GM23338 (cell line): ENCODE measurements around the gene ADD1. TPM values are rescaled to one million over a fixed set of nuclear protein-coding genes. Genes with fewer than 3 reads are reported as not detected.

Source experiments
- ATAC-seq: fragments of 200-7000 bp; cut with Tn5 transposase; 3 replicates; pipeline ENCODE4 v1.9.1; 2020
- DNase-seq: peaks from one replicate; pipeline ENCODE4 v3.0.0-alpha.2; 2015; ENCODE audit warnings: low spot score
- H2AFZ ChIP-seq: fragments of 200-600 bp; sonication (generic); 2 replicates; pipeline ENCODE4 v1.8.0; 2016; ENCODE audit warnings: antibody characterized with exemption, mild to moderate bottlenecking, moderate library complexity
- H3F3A ChIP-seq: fragments of 200-600 bp; sonication (generic); replicated peaks from 2 replicates; pipeline ENCODE4 v1.8.0; 2017; ENCODE audit warnings: antibody characterized with exemption, mixed run types, low read depth
- H3K27ac ChIP-seq: fragments of 200-600 bp; sonication (generic); 2 replicates; pipeline ENCODE4 v1.6.1; 2016; ENCODE audit warnings: low read depth
- H3K27me3 ChIP-seq: fragments of 200-600 bp; sonication (generic); 2 replicates; pipeline ENCODE4 v1.8.0; 2016; ENCODE audit warnings: mild to moderate bottlenecking, mixed run types, moderate library complexity; ENCODE audit not compliant: insufficient read depth
- H3K36me3 ChIP-seq: fragments of 200-600 bp; sonication (generic); 2 replicates; pipeline ENCODE4 v1.8.0; 2016; ENCODE audit warnings: mild to moderate bottlenecking; ENCODE audit not compliant: insufficient read depth
- H3K4me1 ChIP-seq: fragments of 200-600 bp; sonication (generic); 2 replicates; pipeline ENCODE4 v1.8.0; 2016; ENCODE audit warnings: mild to moderate bottlenecking, moderate library complexity; ENCODE audit not compliant: insufficient read depth
- H3K4me2 ChIP-seq: fragments of 200-600 bp; sonication (generic); 2 replicates; pipeline ENCODE4 v1.7.1; 2017; ENCODE audit warnings: mixed run types
- H3K4me3 ChIP-seq: fragments of 200-600 bp; sonication (generic); 2 replicates; pipeline ENCODE4 v1.6.1; 2016; ENCODE audit warnings: mixed run types
- H3K79me2 ChIP-seq: fragments of 200-600 bp; sonication (generic); replicated peaks from 2 replicates; pipeline ENCODE4 v1.8.0; 2017; ENCODE audit warnings: mild to moderate bottlenecking; ENCODE audit not compliant: insufficient read depth
- H3K9me2 ChIP-seq: fragments of 200-600 bp; sonication (generic); 2 replicates; pipeline ENCODE4 v1.8.0; 2017; ENCODE audit not compliant: insufficient read depth
- H4K20me1 ChIP-seq: fragments of 200-600 bp; sonication (generic); replicated peaks from 2 replicates; pipeline ENCODE4 v1.8.0; 2017; ENCODE audit warnings: mild to moderate bottlenecking; ENCODE audit not compliant: insufficient read depth
- H3K27ac Mint-ChIP-seq: 2 replicates; pipeline ENCODE4 v1.8.0; 2020; ENCODE audit warnings: inconsistent platforms, mild to moderate bottlenecking, moderate library complexity, mixed read lengths
- H3K27me3 Mint-ChIP-seq: 3 replicates; pipeline ENCODE4 v1.8.0; 2022; ENCODE audit warnings: low read depth, mild to moderate bottlenecking, moderate library complexity, mixed read lengths, inconsistent platforms; ENCODE audit not compliant: insufficient read depth, poor library complexity
- H3K36me3 Mint-ChIP-seq: 3 replicates; pipeline ENCODE4 v1.8.0; 2021; ENCODE audit warnings: low read depth, mild to moderate bottlenecking, inconsistent platforms, moderate library complexity, mixed read lengths
- H3K4me1 Mint-ChIP-seq: 3 replicates; pipeline ENCODE4 v1.8.0; 2020; ENCODE audit warnings: mild to moderate bottlenecking, inconsistent platforms, mixed read lengths
- H3K4me3 Mint-ChIP-seq: 3 replicates; pipeline ENCODE4 v1.8.0; 2021; ENCODE audit warnings: moderate library complexity, mild to moderate bottlenecking, inconsistent platforms, mixed read lengths
- H3K9me3 Mint-ChIP-seq: 3 replicates; pipeline ENCODE4 v1.8.0; 2020; ENCODE audit warnings: moderate library complexity, mild to moderate bottlenecking, inconsistent platforms, mixed read lengths
- CREB1 ChIP-seq: fragments of 250-450 bp; sonication (Bioruptor Pico); IDR thresholded peaks from 2 replicates; pipeline ENCODE4 v1.5.0; 2020; ENCODE audit warnings: low read depth, mild to moderate bottlenecking, moderate library complexity
- CTCF ChIP-seq, 2 experiments: fragments of 200-600 bp in 1 of 2; sonication (generic) in 1 of 2; conservative IDR thresholded peaks; 2 replicates each; pipeline versions ENCODE4 v1.5.1 to v1.6.1; 2016 to 2017; ENCODE audit warnings: antibody characterized with exemption in 2 of 2, low read depth in 2 of 2, mild to moderate bottlenecking in 2 of 2, moderate library complexity in 1 of 2
- ETS1 ChIP-seq: IDR thresholded peaks from 2 replicates; pipeline ENCODE4 v1.6.1; 2016; ENCODE audit warnings: antibody characterized with exemption
- EZH2 ChIP-seq: fragments of 200-600 bp; sonication (generic); IDR thresholded peaks from one replicate; pipeline ENCODE4 v1.8.0; 2017; ENCODE audit warnings: antibody characterized with exemption, mild to moderate bottlenecking, low read depth; ENCODE audit not compliant: unreplicated experiment
- EZH2phosphoT487 ChIP-seq: fragments of 200-600 bp; sonication (generic); IDR thresholded peaks from one replicate; pipeline ENCODE4 v1.8.1; 2018; ENCODE audit warnings: antibody characterized with exemption; ENCODE audit not compliant: unreplicated experiment
- JUNB ChIP-seq: IDR thresholded peaks from one replicate; pipeline ENCODE4 v1.6.1; 2016; ENCODE audit warnings: antibody characterized with exemption; ENCODE audit not compliant: unreplicated experiment
- NANOG ChIP-seq: IDR thresholded peaks from 2 replicates; pipeline ENCODE4 v1.6.1; 2016; ENCODE audit warnings: antibody characterized with exemption, borderline replicate concordance
- POLR2AphosphoS5 ChIP-seq: IDR thresholded peaks from 2 replicates; pipeline ENCODE4 v1.6.1; 2016; ENCODE audit warnings: antibody characterized with exemption, low read depth
- REST ChIP-seq: IDR thresholded peaks from one replicate; pipeline ENCODE4 v1.6.1; 2018; ENCODE audit warnings: antibody characterized with exemption; ENCODE audit not compliant: unreplicated experiment
- STAT1 ChIP-seq: IDR thresholded peaks from one replicate; pipeline ENCODE4 v1.6.1; 2016; ENCODE audit warnings: antibody characterized with exemption; ENCODE audit not compliant: unreplicated experiment
- ZNF114 ChIP-seq: fragments of 250-450 bp; sonication (Bioruptor Pico); IDR thresholded peaks from 2 replicates; pipeline ENCODE4 v1.5.0; 2020; ENCODE audit warnings: mild to moderate bottlenecking, moderate library complexity
- ZNF331 ChIP-seq: fragments of 250-450 bp; sonication (Bioruptor Pico); IDR thresholded peaks from 2 replicates; pipeline ENCODE4 v1.5.0; 2020; ENCODE audit warnings: low read depth, mild to moderate bottlenecking, moderate library complexity
- ZNF462 ChIP-seq: fragments of 250-450 bp; sonication (Bioruptor Pico); IDR thresholded peaks from 2 replicates; pipeline ENCODE4 v1.5.0; 2020; ENCODE audit warnings: mild to moderate bottlenecking, moderate library complexity
- polyA plus RNA-seq: library from polyadenylated mRNA; unstranded; fragments of >200 nt; fragmentation: Nextera tagmentation; extraction: Ambion mirVana; gene quantifications from 2 replicates; pipeline ENCODE4 v1.2.1, GENCODE V29; 2016
- total RNA-seq: library from RNA; depleted of rRNA; stranded (reverse); fragments of >200 nt; shearing (Covaris generic); gene quantifications from 2 replicates; pipeline ENCODE4 v1.2.3, GENCODE V29; 2014

Gene ADD1
- total and polyA plus RNA-seq, 2 experiments from 2014 or later, result 126 to 144 TPM

GRCh38 chr4:2832309-2832980 is 11.2 kb upstream of the ADD1 start:
- Mint-ChIP-seq H3K4me1 (peaks cover 6% of the 10 kb centered on the region), H3K27ac (no peak overlapping the region), H3K27me3 (peaks cover 4% of the 10 kb centered on the region), H3K36me3 (peaks cover 27% of the 10 kb centered on the region; the same call in 2 of the 3 replicates), H3K4me3 (no peak overlapping the region), H3K9me3 (no peaks in the 10 kb centered on the region)
- Histone ChIP-seq H3K27ac (no peak overlapping the region), H3K4me3 (no peak overlapping the region), H4K20me1 (no peaks in the 10 kb centered on the region), H3K4me1 (peaks cover 9% of the 10 kb centered on the region), H3F3A (no peaks in the 10 kb centered on the region), H3K79me2 (no peaks in the 10 kb centered on the region), H3K4me2 (no peak overlapping the region), H3K9me2 (no peaks in the 10 kb centered on the region), H3K36me3 (no peaks in the 10 kb centered on the region), H3K27me3 (no peaks in the 10 kb centered on the region), H2AFZ (no peak overlapping the region)
- DNase-seq, result no peak
- no peak for ATAC-seq
- TF ChIP-seq REST, result no peak
- TF ChIP-seq ETS1, result no peak
- no peak for TF ChIP-seq ZNF462 (CRISPR knock-in tag)
- no peak for TF ChIP-seq NANOG
- no peak for TF ChIP-seq STAT1
- no peak for TF ChIP-seq JUNB
- no peak for TF ChIP-seq EZH2phosphoT487
- no peak for TF ChIP-seq EZH2
- TF ChIP-seq ZNF114 (CRISPR knock-in tag), result no peak
- TF ChIP-seq CTCF (conservative IDR thresholded peaks at IDR 0.05; ENCODE audit: low read depth in 2 of 2), result no peak
- TF ChIP-seq CREB1 (CRISPR knock-in tag), result no peak
- TF ChIP-seq POLR2AphosphoS5, result no peak
- no peak for TF ChIP-seq ZNF331 (CRISPR knock-in tag)
